ENCODE measurements around the gene TACC2.
"Not testable (repeated sequence)": the region's sequence is repeated elsewhere in the genome, so short reads cannot be mapped to it uniquely, and the experiment has no call there.

TACC2 gene

GRCh38 chr10:122103592-122103991 lies 114.6 kb downstream of the TACC2 start:
- H3K4me3 ChIP-seq (ENCODE audit: insufficient read depth, low read depth, low read length, poor library complexity, severe bottlenecking) = no peak overlapping the region
- H3K9me3 ChIP-seq (ENCODE audit: control insufficient read depth, low read length) = no peaks in the 10 kb centered on the region
- no peaks in the 10 kb centered on the region for H3K36me3 ChIP-seq (ENCODE audit: control insufficient read depth, insufficient read depth, low read length)
- no peaks in the 10 kb centered on the region for H3K27me3 ChIP-seq (replicated peaks; ENCODE audit: control insufficient read depth, insufficient read depth, low read length, poor library complexity, severe bottlenecking)
- no peaks in the 10 kb centered on the region for H3K4me1 ChIP-seq (ENCODE audit: control insufficient read depth, insufficient read depth, low read length, poor library complexity, severe bottlenecking)
- no peak for DNase-seq
- H3K27ac ChIP-seq (ENCODE audit: insufficient read depth, low read length, poor library complexity, severe bottlenecking) = no peak overlapping the region

- not testable (repeated sequence) for H3K27me3 ChIP-seq (replicated peaks; ENCODE audit: control insufficient read depth, insufficient read depth, low read length, poor library complexity, severe bottlenecking); H3K27ac ChIP-seq (ENCODE audit: insufficient read depth, low read length, poor library complexity, severe bottlenecking); DNase-seq; H3K9me3 ChIP-seq (ENCODE audit: control insufficient read depth, low read length); H3K4me1 ChIP-seq (ENCODE audit: control insufficient read depth, insufficient read depth, low read length, poor library complexity, severe bottlenecking); H3K4me3 ChIP-seq (ENCODE audit: insufficient read depth, low read depth, low read length, poor library complexity, severe bottlenecking); H3K36me3 ChIP-seq (ENCODE audit: control insufficient read depth, insufficient read depth, low read length)
These were observed 119.8 kb downstream of the TACC2 start for GRCh38 chr10:122108786-122109185.

GRCh38 chr10:122112021-122112616 lies 123.2 kb downstream of the TACC2 start:
- peaks cover 6% of the 10 kb centered on the region for H3K27me3 ChIP-seq (replicated peaks; ENCODE audit: control insufficient read depth, insufficient read depth, low read length, poor library complexity, severe bottlenecking)
- no peak overlapping the region for H3K27ac ChIP-seq (ENCODE audit: insufficient read depth, low read length, poor library complexity, severe bottlenecking)
- no peaks in the 10 kb centered on the region for H3K9me3 ChIP-seq (ENCODE audit: control insufficient read depth, low read length)
- H3K4me3 ChIP-seq (ENCODE audit: insufficient read depth, low read depth, low read length, poor library complexity, severe bottlenecking) = no peak overlapping the region
- no peak for DNase-seq
- H3K4me1 ChIP-seq (ENCODE audit: control insufficient read depth, insufficient read depth, low read length, poor library complexity, severe bottlenecking) = peaks cover 2% of the 10 kb centered on the region
- H3K36me3 ChIP-seq (ENCODE audit: control insufficient read depth, insufficient read depth, low read length) = no peaks in the 10 kb centered on the region

- no peak for DNase-seq
These were observed 123.7 kb downstream of the TACC2 start for GRCh38 chr10:122112625-122113160.

GRCh38 chr10:122113161-122113944 lies 124.4 kb downstream of the TACC2 start:
- Histone ChIP-seq H3K9me3 (ENCODE audit: control insufficient read depth, low read length) (no peaks in the 10 kb centered on the region), H3K36me3 (ENCODE audit: control insufficient read depth, insufficient read depth, low read length) (no peaks in the 10 kb centered on the region), H3K27ac (ENCODE audit: insufficient read depth, low read length, poor library complexity, severe bottlenecking) (no peak overlapping the region), H3K4me3 (ENCODE audit: insufficient read depth, low read depth, low read length, poor library complexity, severe bottlenecking) (no peak overlapping the region), H3K4me1 (ENCODE audit: control insufficient read depth, insufficient read depth, low read length, poor library complexity, severe bottlenecking) (peaks cover 2% of the 10 kb centered on the region), H3K27me3 (replicated peaks; ENCODE audit: control insufficient read depth, insufficient read depth, low read length, poor library complexity, severe bottlenecking) (peaks cover 6% of the 10 kb centered on the region)
- DNase-seq = no peak

More at GRCh38 chr10:122112625-122113160, 123.7 kb downstream of the TACC2 start:
- Histone ChIP-seq H3K4me1 (ENCODE audit: control insufficient read depth, insufficient read depth, low read length, poor library complexity, severe bottlenecking) (peaks cover 2% of the 10 kb centered on the region), H3K9me3 (ENCODE audit: control insufficient read depth, low read length) (no peaks in the 10 kb centered on the region), H3K36me3 (ENCODE audit: control insufficient read depth, insufficient read depth, low read length) (no peaks in the 10 kb centered on the region), H3K27me3 (replicated peaks; ENCODE audit: control insufficient read depth, insufficient read depth, low read length, poor library complexity, severe bottlenecking) (peaks cover 6% of the 10 kb centered on the region), H3K4me3 (ENCODE audit: insufficient read depth, low read depth, low read length, poor library complexity, severe bottlenecking) (no peak overlapping the region), H3K27ac (ENCODE audit: insufficient read depth, low read length, poor library complexity, severe bottlenecking) (no peak overlapping the region)

- H3K27ac ChIP-seq (ENCODE audit: insufficient read depth, low read length, poor library complexity, severe bottlenecking) = no peak overlapping the region
These were observed 125.2 kb downstream of the TACC2 start for GRCh38 chr10:122113945-122114747.

GRCh38 chr10:122115874-122116273 lies 126.9 kb downstream of the TACC2 start:
- Histone ChIP-seq H3K36me3 (ENCODE audit: control insufficient read depth, insufficient read depth, low read length) (no peaks in the 10 kb centered on the region), H3K27me3 (replicated peaks; ENCODE audit: control insufficient read depth, insufficient read depth, low read length, poor library complexity, severe bottlenecking) (peaks cover 6% of the 10 kb centered on the region), H3K4me3 (ENCODE audit: insufficient read depth, low read depth, low read length, poor library complexity, severe bottlenecking) (no peak overlapping the region), H3K4me1 (ENCODE audit: control insufficient read depth, insufficient read depth, low read length, poor library complexity, severe bottlenecking) (peaks cover 2% of the 10 kb centered on the region), H3K9me3 (ENCODE audit: control insufficient read depth, low read length) (no peaks in the 10 kb centered on the region), H3K27ac (ENCODE audit: insufficient read depth, low read length, poor library complexity, severe bottlenecking) (no peak overlapping the region)
- no peak for DNase-seq

More at GRCh38 chr10:122113945-122114747, 125.2 kb downstream of the TACC2 start:
- DNase-seq = no peak
- no peak overlapping the region for H3K4me3 ChIP-seq (ENCODE audit: insufficient read depth, low read depth, low read length, poor library complexity, severe bottlenecking)
- H3K9me3 ChIP-seq (ENCODE audit: control insufficient read depth, low read length) = no peaks in the 10 kb centered on the region
- peaks cover 2% of the 10 kb centered on the region for H3K4me1 ChIP-seq (ENCODE audit: control insufficient read depth, insufficient read depth, low read length, poor library complexity, severe bottlenecking)
- no peaks in the 10 kb centered on the region for H3K36me3 ChIP-seq (ENCODE audit: control insufficient read depth, insufficient read depth, low read length)
- H3K27me3 ChIP-seq (replicated peaks; ENCODE audit: control insufficient read depth, insufficient read depth, low read length, poor library complexity, severe bottlenecking) = peaks cover 6% of the 10 kb centered on the region

GRCh38 chr10:122116331-122116730 lies 127.4 kb downstream of the TACC2 start:
- H3K36me3 ChIP-seq (ENCODE audit: control insufficient read depth, insufficient read depth, low read length) = no peaks in the 10 kb centered on the region
- H3K4me1 ChIP-seq (ENCODE audit: control insufficient read depth, insufficient read depth, low read length, poor library complexity, severe bottlenecking) = peaks cover 2% of the 10 kb centered on the region
- H3K9me3 ChIP-seq (ENCODE audit: control insufficient read depth, low read length) = no peaks in the 10 kb centered on the region
- DNase-seq = no peak
- no peak overlapping the region for H3K27ac ChIP-seq (ENCODE audit: insufficient read depth, low read length, poor library complexity, severe bottlenecking)
- peaks cover 6% of the 10 kb centered on the region for H3K27me3 ChIP-seq (replicated peaks; ENCODE audit: control insufficient read depth, insufficient read depth, low read length, poor library complexity, severe bottlenecking)
- H3K4me3 ChIP-seq (ENCODE audit: insufficient read depth, low read depth, low read length, poor library complexity, severe bottlenecking) = no peak overlapping the region

GRCh38 chr10:122117475-122117874 lies 128.5 kb downstream of the TACC2 start:
- Histone ChIP-seq H3K36me3 (ENCODE audit: control insufficient read depth, insufficient read depth, low read length) (no peaks in the 10 kb centered on the region), H3K27me3 (replicated peaks; ENCODE audit: control insufficient read depth, insufficient read depth, low read length, poor library complexity, severe bottlenecking) (peaks cover 6% of the 10 kb centered on the region), H3K4me1 (ENCODE audit: control insufficient read depth, insufficient read depth, low read length, poor library complexity, severe bottlenecking) (peaks cover 2% of the 10 kb centered on the region), H3K9me3 (ENCODE audit: control insufficient read depth, low read length) (no peaks in the 10 kb centered on the region), H3K4me3 (ENCODE audit: insufficient read depth, low read depth, low read length, poor library complexity, severe bottlenecking) (no peak overlapping the region), H3K27ac (ENCODE audit: insufficient read depth, low read length, poor library complexity, severe bottlenecking) (no peak overlapping the region)
- DNase-seq = no peak
